HepG2 (cell line): ENCODE results near the gene SLC12A2. TPM values are rescaled to one million over a fixed set of nuclear protein-coding genes. Genes with fewer than 3 reads are reported as not detected.
A peak's percentile ranks its signal among the peaks of the same experiment; 100 is the strongest.

Experiments used
- ATAC-seq: fragments of 200-7000 bp; cut with Tn5 transposase; 3 replicates; pipeline ENCODE4 v1.9.1; 2020; ENCODE audit warnings: mild to moderate bottlenecking, moderate library complexity
- BruUV-seq: library from RNA; stranded (reverse); fragments of 400-500 nt; replicated peaks from 2 replicates; lab custom pipeline; 2021; lab: Mats Ljungman, UMichigan
- CTCF ChIA-PET: fragments of 300-600 bp; formaldehyde crosslinking; extraction: SDS; loops from one replicate; lab custom pipeline; 2021; ENCODE audit warnings: low total read pairs, inconsistent platforms, low intra/inter-chr PET ratio; lab: Yijun Ruan, JAX
- POLR2A ChIA-PET: fragments of 350-600 bp; sonication (Branson Sonifier 250); formaldehyde crosslinking; loops from one replicate; lab custom pipeline; 2020; ENCODE audit warnings: antibody characterized with exemption, inconsistent platforms; lab: Yijun Ruan, JAX
- DNase-seq: peaks from one replicate; pipeline ENCODE4 v3.0.0-alpha.2; 2015; ENCODE audit warnings: low spot score
- FAIRE-seq: peaks from 3 replicates; lab custom pipeline; 2011; peaks lifted over from hg19 to GRCh38; lab: Jason Lieb, UNC
- H2AFZ ChIP-seq: one replicate; pipeline ENCODE4 v1.6.1; 2011; ENCODE audit warnings: low read length, inconsistent platforms
- H3K27ac ChIP-seq: fragments of 300-600 bp; 3 replicates; pipeline ENCODE4 v1.8.0; 2011; ENCODE audit warnings: mixed run types, mild to moderate bottlenecking, mixed read lengths, low read length, inconsistent platforms; ENCODE audit not compliant: insufficient read depth; ENCODE audit errors: extremely low read length
- H3K27me3 ChIP-seq, 2 experiments: fragments of 200-600 bp in 1 of 2; 2 replicates in 1 of 2; 3 replicates in 1 of 2; pipeline versions ENCODE4 v1.6.0 to v1.8.0; 2011; ENCODE audit warnings: low read length in 2 of 2, mild to moderate bottlenecking in 2 of 2, moderate library complexity in 2 of 2, inconsistent platforms in 1 of 2; ENCODE audit not compliant: insufficient read depth in 2 of 2, control insufficient read depth in 1 of 2
- H3K36me3 ChIP-seq, 2 experiments: fragments of 200-600 bp in 1 of 2; replicated peaks in 1 of 2; 2 replicates in 1 of 2; 3 replicates in 1 of 2; pipeline versions ENCODE4 v1.5.1 to v1.8.0; 2011; ENCODE audit warnings: low read length in 2 of 2, inconsistent platforms in 1 of 2; ENCODE audit not compliant: insufficient read depth in 2 of 2, control insufficient read depth in 1 of 2
- H3K4me1 ChIP-seq: 2 replicates; pipeline ENCODE4 v1.5.1; 2012; ENCODE audit warnings: low read length, inconsistent platforms; ENCODE audit not compliant: insufficient read depth
- H3K4me2 ChIP-seq: 2 replicates; pipeline ENCODE4 v1.6.0; 2011; ENCODE audit warnings: low read depth, low read length, inconsistent platforms
- H3K4me3 ChIP-seq, 3 experiments: fragments of 200-600 bp in 1 of 3; sonication (generic), shearing (Covaris generic) in 1 of 3; replicated peaks in 1 of 3; 2 replicates each; pipeline ENCODE4 v1.5.1; 2011 to 2016; ENCODE audit warnings: low read length in 3 of 3, inconsistent platforms in 2 of 3, low read depth in 2 of 3, mild to moderate bottlenecking in 2 of 3, control low read depth in 1 of 3, mixed read lengths in 1 of 3; ENCODE audit not compliant: insufficient read depth in 1 of 3
- H3K79me2 ChIP-seq: one replicate; pipeline ENCODE4 v1.6.1; 2011; ENCODE audit warnings: low read length, inconsistent platforms; ENCODE audit not compliant: insufficient read depth
- H3K9ac ChIP-seq: 2 replicates; pipeline ENCODE4 v1.6.0; 2011; ENCODE audit warnings: mild to moderate bottlenecking, low read depth, low read length, inconsistent platforms; ENCODE audit not compliant: insufficient read depth
- H3K9me3 ChIP-seq: 2 replicates; pipeline ENCODE4 v1.5.1; 2012; ENCODE audit warnings: mild to moderate bottlenecking, low read length
- H4K20me1 ChIP-seq: 2 replicates; pipeline ENCODE4 v1.6.0; 2011; ENCODE audit warnings: inconsistent platforms, mild to moderate bottlenecking, low read length, moderate library complexity; ENCODE audit not compliant: insufficient read depth
- CEBPB ChIP-seq: IDR thresholded peaks from 2 replicates; pipeline ENCODE4 v1.6.1; 2011; ENCODE audit warnings: low read depth, low read length, improper control_type of control experiment, borderline replicate concordance
- NBN ChIP-seq: fragments of 450-650 bp; conservative IDR thresholded peaks from 2 replicates; pipeline ENCODE4 v1.6.1; 2017
- PHF8 ChIP-seq: sonication (generic); formaldehyde crosslinking; IDR thresholded peaks from 2 replicates; pipeline ENCODE4 v1.5.0; 2020; ENCODE audit warnings: missing genetic modification reagents
- ZFP1 ChIP-seq: IDR thresholded peaks from 2 replicates; pipeline ENCODE4 v1.6.1; 2016
- ZNF34 ChIP-seq: sonication (generic); formaldehyde crosslinking; IDR thresholded peaks from 2 replicates; pipeline ENCODE4 v1.4.0; 2020; ENCODE audit warnings: mild to moderate bottlenecking, missing genetic modification reagents, borderline replicate concordance
- ZNF780A ChIP-seq: sonication (generic); formaldehyde crosslinking; IDR thresholded peaks from 2 replicates; pipeline ENCODE4 v1.8.0; 2022; ENCODE audit warnings: mild to moderate bottlenecking, missing genetic modification reagents, moderate library complexity
- ZNF850 ChIP-seq: sonication (generic); formaldehyde crosslinking; conservative IDR thresholded peaks from 2 replicates; pipeline ENCODE4 v1.9.0; 2021; ENCODE audit warnings: mild to moderate bottlenecking, missing genetic modification reagents
- WGBS: methylation state at CpG from one replicate; pipeline ENCODE4 v1.1.6; 2017; ENCODE audit warnings: low lambda C conversion rate; 5-methylcytosine and 5-hydroxymethylcytosine counted together
- in situ Hi-C: cut with HindIII; loops from 2 replicates; pipeline ENCODE4 v1.10.0; 2017; ENCODE audit warnings: low pct_unique_long_range_greater_than_20kb; ENCODE audit not compliant: extremely low pct_ligation_motif_present
- intact Hi-C: fragments of 100-400 bp; cut with micrococcal nuclease; formaldehyde crosslinking; loops from one replicate; pipeline ENCODE4 v1.10.0; 2022; ENCODE audit not compliant: unreplicated experiment
- polyA plus RNA-seq, 8 experiments: library from polyadenylated mRNA; depleted of rRNA in 3 of 8; stranded (reverse) in 7 of 8; unstranded in 1 of 8; fragments of >200 nt; fragmentation: Illumina TruSeq in 4 of 8; extraction: Trizol in 4 of 8; gene quantifications; 2 replicates each; pipeline versions ENCODE4 v1.2.1 to v1.2.3, GENCODE V29; 2011 to 2016; ENCODE audit warnings: low read depth in 4 of 8, missing spikeins in 1 of 8, mixed read lengths in 1 of 8; ENCODE audit not compliant: insufficient read depth in 1 of 8
- total RNA-seq, 5 experiments: library from RNA; depleted of rRNA; stranded (reverse); fragments of >200 nt; fragmentation: Illumina TruSeq; extraction: Trizol; gene quantifications; 2 replicates each; pipeline ENCODE4 v1.2.3, GENCODE V29; 2016; ENCODE audit warnings: low read depth in 1 of 5
- TF ChIP-seq, protein P1 (sequence below): sonication (generic); formaldehyde crosslinking; IDR thresholded peaks from 2 replicates; pipeline ENCODE4 v1.4.0; 2020; ENCODE audit warnings: missing genetic modification reagents

Gene SLC12A2
- total and polyA plus RNA-seq, 2 of the 13 experiments (the other 11 are each of a cell fraction or from before 2014, with no cell fraction given) = 4.0 to 9.7 TPM

DNA sequence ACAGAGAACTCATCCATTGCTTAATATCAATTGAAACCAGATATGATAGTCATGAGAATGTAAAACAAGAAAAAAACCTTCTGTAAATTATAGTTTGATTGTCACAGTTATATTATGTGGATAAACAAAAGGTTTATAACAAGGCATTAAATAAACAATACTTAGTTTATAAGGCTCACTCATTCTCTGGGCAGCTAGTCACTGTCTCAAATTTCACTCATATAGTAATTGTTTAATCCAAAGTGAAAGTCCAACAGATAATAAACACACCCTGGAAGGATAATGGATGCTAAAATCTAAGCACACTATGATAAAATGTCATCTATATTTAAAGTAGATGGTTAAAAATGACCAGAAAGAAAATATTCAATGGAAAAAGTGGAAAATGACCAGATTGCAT, 30.8 kb upstream of the SLC12A2 start (continued):
- TF ChIP-seq, protein P1, sequence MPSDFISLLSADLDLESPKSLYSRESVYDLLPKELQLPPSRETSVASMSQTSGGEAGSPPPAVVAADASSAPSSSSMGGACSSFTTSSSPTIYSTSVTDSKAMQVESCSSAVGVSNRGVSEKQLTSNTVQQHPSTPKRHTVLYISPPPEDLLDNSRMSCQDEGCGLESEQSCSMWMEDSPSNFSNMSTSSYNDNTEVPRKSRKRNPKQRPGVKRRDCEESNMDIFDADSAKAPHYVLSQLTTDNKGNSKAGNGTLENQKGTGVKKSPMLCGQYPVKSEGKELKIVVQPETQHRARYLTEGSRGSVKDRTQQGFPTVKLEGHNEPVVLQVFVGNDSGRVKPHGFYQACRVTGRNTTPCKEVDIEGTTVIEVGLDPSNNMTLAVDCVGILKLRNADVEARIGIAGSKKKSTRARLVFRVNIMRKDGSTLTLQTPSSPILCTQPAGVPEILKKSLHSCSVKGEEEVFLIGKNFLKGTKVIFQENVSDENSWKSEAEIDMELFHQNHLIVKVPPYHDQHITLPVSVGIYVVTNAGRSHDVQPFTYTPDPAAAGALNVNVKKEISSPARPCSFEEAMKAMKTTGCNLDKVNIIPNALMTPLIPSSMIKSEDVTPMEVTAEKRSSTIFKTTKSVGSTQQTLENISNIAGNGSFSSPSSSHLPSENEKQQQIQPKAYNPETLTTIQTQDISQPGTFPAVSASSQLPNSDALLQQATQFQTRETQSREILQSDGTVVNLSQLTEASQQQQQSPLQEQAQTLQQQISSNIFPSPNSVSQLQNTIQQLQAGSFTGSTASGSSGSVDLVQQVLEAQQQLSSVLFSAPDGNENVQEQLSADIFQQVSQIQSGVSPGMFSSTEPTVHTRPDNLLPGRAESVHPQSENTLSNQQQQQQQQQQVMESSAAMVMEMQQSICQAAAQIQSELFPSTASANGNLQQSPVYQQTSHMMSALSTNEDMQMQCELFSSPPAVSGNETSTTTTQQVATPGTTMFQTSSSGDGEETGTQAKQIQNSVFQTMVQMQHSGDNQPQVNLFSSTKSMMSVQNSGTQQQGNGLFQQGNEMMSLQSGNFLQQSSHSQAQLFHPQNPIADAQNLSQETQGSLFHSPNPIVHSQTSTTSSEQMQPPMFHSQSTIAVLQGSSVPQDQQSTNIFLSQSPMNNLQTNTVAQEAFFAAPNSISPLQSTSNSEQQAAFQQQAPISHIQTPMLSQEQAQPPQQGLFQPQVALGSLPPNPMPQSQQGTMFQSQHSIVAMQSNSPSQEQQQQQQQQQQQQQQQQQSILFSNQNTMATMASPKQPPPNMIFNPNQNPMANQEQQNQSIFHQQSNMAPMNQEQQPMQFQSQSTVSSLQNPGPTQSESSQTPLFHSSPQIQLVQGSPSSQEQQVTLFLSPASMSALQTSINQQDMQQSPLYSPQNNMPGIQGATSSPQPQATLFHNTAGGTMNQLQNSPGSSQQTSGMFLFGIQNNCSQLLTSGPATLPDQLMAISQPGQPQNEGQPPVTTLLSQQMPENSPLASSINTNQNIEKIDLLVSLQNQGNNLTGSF (CRISPR knock-in tag) = no peak
- no peak for TF ChIP-seq ZNF780A
- no peak for TF ChIP-seq PHF8 (CRISPR knock-in tag)
- TF ChIP-seq ZNF850 (CRISPR knock-in tag) = no peak

DNA sequence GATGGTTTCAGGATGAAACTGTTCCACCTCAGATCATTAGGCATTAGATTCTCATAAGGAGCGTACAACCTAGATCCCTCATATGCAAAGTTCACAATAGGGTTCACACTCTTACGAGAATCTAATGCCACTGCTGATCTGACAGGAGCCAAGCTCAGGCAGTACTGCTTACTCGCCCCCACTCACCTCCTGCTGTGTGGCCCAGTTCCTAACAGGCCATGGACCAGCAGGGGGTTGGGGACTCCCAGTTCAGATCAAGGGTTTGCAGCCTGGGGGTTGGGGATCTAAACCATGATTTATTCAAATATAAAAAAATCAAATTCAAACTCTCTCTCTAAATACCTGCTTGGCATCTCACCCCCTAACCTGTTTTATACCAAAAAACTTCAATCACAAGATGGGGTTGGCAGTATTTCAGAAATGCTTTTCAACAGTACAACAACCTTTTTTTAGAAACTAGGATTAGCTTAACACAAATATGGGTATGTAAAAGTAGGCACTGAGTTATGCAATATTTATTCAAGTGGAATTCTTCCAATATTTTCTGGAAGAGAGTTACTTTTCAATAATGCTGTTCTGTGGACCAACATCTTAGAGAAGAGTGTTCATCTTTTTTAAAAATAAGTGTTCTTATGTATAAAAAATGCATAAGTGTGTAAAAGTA, 30.1 kb upstream of the SLC12A2 start:
- ChIA-PET CTCF (no interaction called here), POLR2A (no interaction called here)
- ATAC-seq (no peak), FAIRE-seq (no peak), DNase-seq (peak; percentile 2)
- in situ Hi-C loops = no loop called here
- H3K36me3 ChIP-seq = no peaks in the 10 kb centered on the region
- no peak overlapping the region for H2AFZ ChIP-seq
- WGBS = 61% methylated on average over 3 of the region's 3 CpGs
- H3K27me3 ChIP-seq = no peaks in the 10 kb centered on the region
- H3K4me2 ChIP-seq = no peak overlapping the region
- no peaks in the 10 kb centered on the region for H3K9me3 ChIP-seq
- H4K20me1 ChIP-seq = no peaks in the 10 kb centered on the region
- BruUV-seq = no TSS peak
- no peaks in the 10 kb centered on the region for H3K79me2 ChIP-seq
- no peaks in the 10 kb centered on the region for H3K4me1 ChIP-seq
- intact Hi-C loops = no loop called here
- H3K4me3 ChIP-seq = no peak overlapping the region
- no peak for TF ChIP-seq ZNF34 (CRISPR knock-in tag)
- no peak for TF ChIP-seq NBN
- peak; percentile 25; the same call in 1 of the 2 replicates for TF ChIP-seq CEBPB
- TF ChIP-seq ZFP1 = no peak
- H3K9ac ChIP-seq = no peak overlapping the region
- no peak overlapping the region for H3K27ac ChIP-seq
